A549 (cell line): ENCODE results near the gene SEMA7A. TPM values are rescaled to one million over a fixed set of nuclear protein-coding genes. Genes with fewer than 3 reads are reported as not detected.

Experiments
- ATAC-seq, 2 experiments: fragments of 200-7000 bp in 1 of 2; fragments of >200 bp in 1 of 2; cut with Nextera tagmentation in 1 of 2; cut with Tn5 transposase in 1 of 2; 3 replicates each; pipeline versions ENCODE4 v1.8.0 to v1.9.1; 2018 to 2020; ENCODE audit warnings: mild to moderate bottlenecking in 1 of 2, moderate library complexity in 1 of 2
- CTCF ChIA-PET: fragments of 300-600 bp; sonication (Branson Sonifier 250); formaldehyde crosslinking; extraction: SDS; loops from one replicate; lab custom pipeline; 2021; ENCODE audit warnings: antibody characterized with exemption, inconsistent platforms; lab: Yijun Ruan, JAX
- POLR2A ChIA-PET: fragments of 350-600 bp; formaldehyde crosslinking; extraction: SDS; loops from one replicate; lab custom pipeline; 2021; ENCODE audit warnings: antibody characterized with exemption, inconsistent platforms; lab: Yijun Ruan, JAX
- DNase-seq, 2 experiments: peaks; one replicate each; pipeline versions ENCODE4 v3.0.0 to v3.0.0-alpha.2; 2011 to 2016; ENCODE audit warnings: low read depth in 1 of 2, low spot score in 1 of 2
- FAIRE-seq: peaks from 2 replicates; lab custom pipeline; 2011; peaks lifted over from hg19 to GRCh38; lab: Jason Lieb, UNC
- H3K27ac ChIP-seq, 2 experiments: fragments of >200 bp; sonication (Bioruptor Twin); formaldehyde crosslinking; 3 replicates each; pipeline ENCODE4 v1.5.1; 2016 to 2017
- H3K4me1 ChIP-seq: fragments of >200 bp; sonication (Bioruptor Twin); formaldehyde crosslinking; 3 replicates; pipeline ENCODE4 v1.6.1; 2016
- H3K4me2 ChIP-seq: fragments of >200 bp; sonication (Bioruptor Twin); formaldehyde crosslinking; 3 replicates; pipeline ENCODE4 v1.6.1; 2016
- H3K4me3 ChIP-seq: fragments of >200 bp; sonication (Bioruptor Twin); formaldehyde crosslinking; 3 replicates; pipeline ENCODE4 v1.5.1; 2016
- H3K9me3 ChIP-seq: fragments of >200 bp; sonication (Bioruptor Twin); formaldehyde crosslinking; 3 replicates; pipeline ENCODE4 v1.6.1; 2016
- EHMT2 ChIP-seq: fragments of 200-600 bp; sonication (generic); IDR thresholded peaks from 2 replicates; pipeline ENCODE4 v1.6.1; 2016; ENCODE audit warnings: antibody characterized with exemption, low read depth, mild to moderate bottlenecking, moderate library complexity
- EP300 ChIP-seq, 2 experiments: fragments of >200 bp; sonication (Bioruptor Twin); formaldehyde crosslinking; IDR thresholded peaks; 2 replicates in 1 of 2; 3 replicates in 1 of 2; pipeline ENCODE4 v1.6.1; 2016 to 2017
- FOSL2 ChIP-seq, 2 experiments: fragments of 450-650 bp in 1 of 2; fragments of >200 bp in 1 of 2; sonication (Bioruptor Twin) in 1 of 2; formaldehyde crosslinking; IDR thresholded peaks; 2 replicates each; pipeline versions ENCODE4 v1.5.0 to v1.6.1; 2016 to 2020; ENCODE audit warnings: mild to moderate bottlenecking in 1 of 2, moderate library complexity in 1 of 2
- HEYL ChIP-seq: fragments of 250-450 bp; sonication (Bioruptor Pico); IDR thresholded peaks from 2 replicates; pipeline ENCODE4 v1.8.0; 2021; ENCODE audit warnings: mild to moderate bottlenecking, moderate library complexity
- HOXA7 ChIP-seq: fragments of 250-450 bp; sonication (Bioruptor Pico); IDR thresholded peaks from 2 replicates; pipeline ENCODE4 v1.5.0; 2020; ENCODE audit warnings: mild to moderate bottlenecking, moderate library complexity
- KDM1A ChIP-seq: fragments of 200-600 bp; sonication (generic); IDR thresholded peaks from 2 replicates; pipeline ENCODE4 v1.6.1; 2016; ENCODE audit warnings: low read depth, mild to moderate bottlenecking
- MAFK ChIP-seq: fragments of 450-650 bp; IDR thresholded peaks from 2 replicates; pipeline ENCODE4 v1.6.1; 2014; ENCODE audit not compliant: partially characterized antibody
- POLR2A ChIP-seq: IDR thresholded peaks from 2 replicates; pipeline ENCODE4 v1.6.1; 2012; ENCODE audit warnings: mild to moderate bottlenecking, low read length
- RFX5 ChIP-seq: fragments of 450-650 bp; IDR thresholded peaks from 2 replicates; pipeline ENCODE4 v1.7.1; 2014; ENCODE audit warnings: antibody characterized with exemption, mild to moderate bottlenecking, moderate library complexity
- TP53 ChIP-seq: fragments of 250-450 bp; sonication (Bioruptor Pico); IDR thresholded peaks from 2 replicates; pipeline ENCODE4 v1.5.0; 2021; ENCODE audit warnings: mild to moderate bottlenecking, moderate library complexity
- WGBS: methylation state at CpG from one replicate; pipeline ENCODE4 v1.1.6; 2017; ENCODE audit errors: missing lambda C conversion rate; 5-methylcytosine and 5-hydroxymethylcytosine counted together
- polyA plus RNA-seq, 4 experiments: library from polyadenylated mRNA; depleted of rRNA in 3 of 4; stranded (reverse); fragments of >200 nt; fragmentation: RNase III in 1 of 4; extraction: RNeasy Plus Mini Kit Qiagen cat#74134 plus additional on column Dnase treatment in 1 of 4; gene quantifications; 2 replicates in 3 of 4; 3 replicates in 1 of 4; pipeline ENCODE4 v1.2.3, GENCODE V29; 2011 to 2017
- TF ChIP-seq, protein P1 (sequence below): fragments of 250-450 bp; sonication (Bioruptor Pico); IDR thresholded peaks from 2 replicates; pipeline ENCODE4 v1.5.0; 2020; ENCODE audit warnings: low read depth, mild to moderate bottlenecking, moderate library complexity
- TF ChIP-seq, protein P2 (sequence below): fragments of 200-600 bp; sonication (generic); IDR thresholded peaks from 2 replicates; pipeline ENCODE4 v1.6.1; 2016; ENCODE audit warnings: antibody characterized with exemption, mild to moderate bottlenecking, moderate library complexity
- TF ChIP-seq, protein P3 (sequence below): IDR thresholded peaks from 2 replicates; pipeline ENCODE4 v1.6.1; 2012; ENCODE audit warnings: low read depth, borderline replicate concordance

The SEMA7A gene
- polyA plus RNA-seq, 2 of the 4 experiments (the other 2 are of a cell fraction): 0.44 to 1.2 TPM

DNA sequence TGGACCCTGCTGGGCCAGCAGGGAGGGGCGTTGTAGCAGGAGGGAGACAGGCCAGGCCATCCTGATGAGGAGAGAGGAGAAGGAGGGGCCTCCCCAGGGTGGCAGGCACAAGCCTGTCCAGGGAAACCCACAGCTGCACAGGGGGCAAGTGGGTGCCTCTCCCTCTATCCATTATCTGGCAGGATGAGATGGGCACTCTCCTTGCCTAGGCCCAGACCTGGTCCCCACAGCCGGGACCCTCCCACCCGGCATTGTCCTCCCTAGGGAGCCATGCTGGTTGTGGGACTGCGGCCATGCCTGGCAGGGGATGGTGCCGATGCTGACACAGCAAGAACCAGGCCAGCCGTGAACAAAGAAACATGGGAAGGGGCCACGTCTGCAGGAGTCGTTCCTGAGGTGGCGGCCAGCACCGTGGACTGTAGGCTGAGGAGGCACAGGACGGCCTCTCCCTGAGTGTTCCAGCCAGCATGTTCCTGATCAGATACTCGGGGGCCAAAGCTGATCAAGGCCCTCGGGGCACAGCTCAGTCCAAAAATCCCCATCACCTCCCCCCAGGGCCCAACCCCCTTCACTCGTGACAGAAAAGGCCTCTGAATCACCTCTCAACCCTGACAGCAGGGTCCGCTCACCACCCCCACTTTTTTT lies 47.1 kb downstream of the SEMA7A start:
- Histone ChIP-seq H3K27ac (no peak overlapping the region), H3K9me3 (no peaks in the 10 kb centered on the region), H3K4me3 (no peak overlapping the region), H3K4me2 (no peak overlapping the region), H3K4me1 (peaks cover 13% of the 10 kb centered on the region)
- FAIRE-seq: no peak
- POLR2A ChIA-PET: no interaction called here
- TF ChIP-seq POLR2A: no peak
- peak; percentile 12 for TF ChIP-seq MAFK
- 76% methylated on average over 5 of the region's 15 CpGs for WGBS
- DNase-seq: no peak
- CTCF ChIA-PET: interaction anchor here (1.7 to 23.0 kb wide), 4 partner anchors 9 to 48 kb away, joined by 4 to 681 read pairs (median 18); partner anchors contain the start of gene SEMA7A
- ATAC-seq: no peak

DNA sequence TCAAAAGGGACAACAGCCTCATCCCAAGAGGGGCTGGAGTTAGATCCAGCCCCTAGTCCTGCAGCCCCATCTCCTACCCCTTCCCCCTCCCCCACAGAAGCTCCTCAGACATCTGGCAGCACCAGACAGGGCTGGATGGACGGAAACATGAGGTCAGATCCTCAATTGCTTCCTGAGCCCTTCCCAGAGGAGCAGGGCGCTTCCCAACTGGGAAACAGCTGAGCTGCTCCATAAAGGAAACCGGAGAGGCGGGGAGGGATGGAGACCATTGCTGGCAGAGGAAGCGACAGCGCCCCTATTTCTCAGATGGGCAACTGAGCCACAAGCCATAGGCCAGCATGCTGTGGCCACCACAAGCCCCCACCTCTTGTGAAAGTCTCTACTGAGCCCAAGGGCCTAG lies 48.0 kb downstream of the SEMA7A start:
- DNase-seq: no peak
- no peak for ATAC-seq
- H3K27ac ChIP-seq: no peak overlapping the region
- 92% methylated on average over 6 of the region's 6 CpGs for WGBS
- TF ChIP-seq FOSL2 (IDR thresholded peaks at IDR 0.05): no peak
- TF ChIP-seq FOSL2 (CRISPR knock-in tag; IDR thresholded peaks at IDR 0.05): no peak
- no peak for TF ChIP-seq RFX5
- TF ChIP-seq, protein P1, sequence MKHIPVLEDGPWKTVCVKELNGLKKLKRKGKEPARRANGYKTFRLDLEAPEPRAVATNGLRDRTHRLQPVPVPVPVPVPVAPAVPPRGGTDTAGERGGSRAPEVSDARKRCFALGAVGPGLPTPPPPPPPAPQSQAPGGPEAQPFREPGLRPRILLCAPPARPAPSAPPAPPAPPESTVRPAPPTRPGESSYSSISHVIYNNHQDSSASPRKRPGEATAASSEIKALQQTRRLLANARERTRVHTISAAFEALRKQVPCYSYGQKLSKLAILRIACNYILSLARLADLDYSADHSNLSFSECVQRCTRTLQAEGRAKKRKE (CRISPR knock-in tag): no peak
- H3K4me1 ChIP-seq: peaks cover 13% of the 10 kb centered on the region
- H3K4me2 ChIP-seq: no peak overlapping the region
- POLR2A ChIA-PET: no interaction called here
- no peaks in the 10 kb centered on the region for H3K9me3 ChIP-seq
- no peak for FAIRE-seq
- CTCF ChIA-PET: interaction anchor here (1.4 to 23.0 kb wide), 5 partner anchors 10 to 49 kb away, joined by 3 to 681 read pairs (median 5); partner anchors contain the start of gene SEMA7A
- H3K4me3 ChIP-seq: no peak overlapping the region

DNA sequence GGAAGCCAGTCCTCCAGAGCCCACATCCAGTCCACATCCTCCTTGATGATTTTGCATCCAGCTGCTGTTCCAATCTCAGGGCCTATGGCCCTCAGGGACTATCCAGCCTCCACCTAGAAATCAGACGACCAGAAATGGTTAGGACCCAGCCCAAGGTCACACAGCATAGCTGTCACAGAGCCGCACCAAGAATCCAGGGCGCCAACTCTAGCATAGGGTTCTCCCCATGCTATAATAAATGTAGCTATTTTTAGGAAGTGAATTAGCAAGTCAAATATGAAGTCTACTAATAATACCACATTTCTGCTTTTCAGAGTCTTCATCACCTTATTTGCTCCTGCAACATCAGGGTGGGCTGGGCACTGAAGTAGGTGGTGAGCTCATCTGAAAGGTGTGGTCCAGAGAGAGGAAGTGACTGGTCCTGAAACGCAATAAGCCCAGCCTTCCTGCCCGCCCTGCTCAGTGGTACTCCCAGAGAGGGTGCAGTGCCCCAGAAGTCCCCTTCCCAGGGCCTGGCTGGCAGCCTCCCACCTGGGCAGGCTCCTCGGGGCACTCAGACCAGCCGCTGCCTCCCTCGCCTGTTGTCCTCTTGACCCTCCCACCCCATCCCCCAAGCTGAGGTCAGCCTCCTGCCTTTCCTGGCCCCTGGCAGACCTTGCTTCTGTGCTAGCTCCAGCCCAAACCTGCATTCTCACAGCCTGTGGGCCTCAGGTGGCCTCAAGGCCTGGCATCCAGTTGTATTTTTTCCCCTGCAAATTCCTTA lies 48.7 kb downstream of the SEMA7A start:
- no peak overlapping the region for H3K4me3 ChIP-seq
- H3K4me1 ChIP-seq: peaks cover 13% of the 10 kb centered on the region
- DNase-seq: peak in 1 of 2 experiments; percentile 28
- peak in 1 of 2 experiments; percentile 10; a peak in 1 of 6 replicates for ATAC-seq
- no peak overlapping the region for H3K4me2 ChIP-seq
- H3K27ac ChIP-seq: 0 out of 6 replicates have a peak overlapping the region, but pooled peaks of 1 of the 2 experiments have one; percentile 35
- ChIA-PET CTCF (interaction anchor here (1.0 to 23.0 kb wide), 7 partner anchors 9 to 104 kb away, joined by 3 to 681 read pairs (median 5); partner anchors contain the start of gene SEMA7A), POLR2A (no interaction called here)
- H3K9me3 ChIP-seq: no peaks in the 10 kb centered on the region
- FAIRE-seq: no peak
- TF ChIP-seq HEYL (CRISPR knock-in tag): no peak
- TF ChIP-seq, protein P1 (CRISPR knock-in tag): no peak
- no peak for TF ChIP-seq EP300 (IDR thresholded peaks at IDR 0.05)
- TF ChIP-seq KDM1A: no peak
- TF ChIP-seq, protein P2, sequence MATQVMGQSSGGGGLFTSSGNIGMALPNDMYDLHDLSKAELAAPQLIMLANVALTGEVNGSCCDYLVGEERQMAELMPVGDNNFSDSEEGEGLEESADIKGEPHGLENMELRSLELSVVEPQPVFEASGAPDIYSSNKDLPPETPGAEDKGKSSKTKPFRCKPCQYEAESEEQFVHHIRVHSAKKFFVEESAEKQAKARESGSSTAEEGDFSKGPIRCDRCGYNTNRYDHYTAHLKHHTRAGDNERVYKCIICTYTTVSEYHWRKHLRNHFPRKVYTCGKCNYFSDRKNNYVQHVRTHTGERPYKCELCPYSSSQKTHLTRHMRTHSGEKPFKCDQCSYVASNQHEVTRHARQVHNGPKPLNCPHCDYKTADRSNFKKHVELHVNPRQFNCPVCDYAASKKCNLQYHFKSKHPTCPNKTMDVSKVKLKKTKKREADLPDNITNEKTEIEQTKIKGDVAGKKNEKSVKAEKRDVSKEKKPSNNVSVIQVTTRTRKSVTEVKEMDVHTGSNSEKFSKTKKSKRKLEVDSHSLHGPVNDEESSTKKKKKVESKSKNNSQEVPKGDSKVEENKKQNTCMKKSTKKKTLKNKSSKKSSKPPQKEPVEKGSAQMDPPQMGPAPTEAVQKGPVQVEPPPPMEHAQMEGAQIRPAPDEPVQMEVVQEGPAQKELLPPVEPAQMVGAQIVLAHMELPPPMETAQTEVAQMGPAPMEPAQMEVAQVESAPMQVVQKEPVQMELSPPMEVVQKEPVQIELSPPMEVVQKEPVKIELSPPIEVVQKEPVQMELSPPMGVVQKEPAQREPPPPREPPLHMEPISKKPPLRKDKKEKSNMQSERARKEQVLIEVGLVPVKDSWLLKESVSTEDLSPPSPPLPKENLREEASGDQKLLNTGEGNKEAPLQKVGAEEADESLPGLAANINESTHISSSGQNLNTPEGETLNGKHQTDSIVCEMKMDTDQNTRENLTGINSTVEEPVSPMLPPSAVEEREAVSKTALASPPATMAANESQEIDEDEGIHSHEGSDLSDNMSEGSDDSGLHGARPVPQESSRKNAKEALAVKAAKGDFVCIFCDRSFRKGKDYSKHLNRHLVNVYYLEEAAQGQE: no peak
- no peak for TF ChIP-seq EHMT2
- TF ChIP-seq HOXA7 (CRISPR knock-in tag): no peak
- no peak for TF ChIP-seq TP53 (CRISPR knock-in tag)
- TF ChIP-seq, protein P3, sequence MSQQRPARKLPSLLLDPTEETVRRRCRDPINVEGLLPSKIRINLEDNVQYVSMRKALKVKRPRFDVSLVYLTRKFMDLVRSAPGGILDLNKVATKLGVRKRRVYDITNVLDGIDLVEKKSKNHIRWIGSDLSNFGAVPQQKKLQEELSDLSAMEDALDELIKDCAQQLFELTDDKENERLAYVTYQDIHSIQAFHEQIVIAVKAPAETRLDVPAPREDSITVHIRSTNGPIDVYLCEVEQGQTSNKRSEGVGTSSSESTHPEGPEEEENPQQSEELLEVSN: no peak
- 52% methylated on average over 7 of the region's 8 CpGs for WGBS
